ENCODE data around the gene SMARCAD1. TPM values are rescaled to one million over a fixed set of nuclear protein-coding genes. Genes with fewer than 3 reads are reported as not detected.

The SMARCAD1 gene
- total RNA-seq, 1 donor from 2014 or later, result 38.9 TPM

- H3K27me3 Mint-ChIP-seq (ENCODE audit: low read depth), result no peaks in the 10 kb centered on the region
- H3K4me1 Mint-ChIP-seq (ENCODE audit: low read depth), result no peaks in the 10 kb centered on the region
- peaks cover 64% of the 10 kb centered on the region for H3K36me3 Mint-ChIP-seq (ENCODE audit: low read depth)
- H3K4me3 Mint-ChIP-seq (ENCODE audit: low read depth), result no peak overlapping the region
- H3K27ac Mint-ChIP-seq, result no peak overlapping the region
- intact Hi-C loops (cut with micrococcal nuclease), result no loop called here
- no peak for DNase-seq (ENCODE audit: low spot score)
- H3K9me3 Mint-ChIP-seq, result no peaks in the 10 kb centered on the region
Measured at GRCh38 chr4:94240384-94240783, 32.7 kb downstream of the SMARCAD1 start.

- no peaks in the 10 kb centered on the region for H3K9me3 Mint-ChIP-seq
- DNase-seq (ENCODE audit: low spot score), result no peak
- H3K36me3 Mint-ChIP-seq (ENCODE audit: low read depth), result peaks cover 63% of the 10 kb centered on the region
- peaks cover 2% of the 10 kb centered on the region for H3K4me1 Mint-ChIP-seq (ENCODE audit: low read depth)
- H3K4me3 Mint-ChIP-seq (ENCODE audit: low read depth), result no peak overlapping the region
- H3K27me3 Mint-ChIP-seq (ENCODE audit: low read depth), result no peaks in the 10 kb centered on the region
- no peak overlapping the region for H3K27ac Mint-ChIP-seq
- intact Hi-C loops (cut with micrococcal nuclease), result no loop called here
Measured at GRCh38 chr4:94244087-94244828, 36.6 kb downstream of the SMARCAD1 start.

GRCh38 chr4:94244829-94245185 lies 37.1 kb downstream of the SMARCAD1 start:
- DNase-seq (ENCODE audit: low spot score), result no peak
- Mint-ChIP-seq H3K4me1 (ENCODE audit: low read depth) (peaks cover 2% of the 10 kb centered on the region), H3K4me3 (ENCODE audit: low read depth) (no peak overlapping the region), H3K27me3 (ENCODE audit: low read depth) (no peaks in the 10 kb centered on the region), H3K9me3 (no peaks in the 10 kb centered on the region), H3K27ac (no peak overlapping the region), H3K36me3 (ENCODE audit: low read depth) (peaks cover 67% of the 10 kb centered on the region)
- intact Hi-C loops (cut with micrococcal nuclease), result no loop called here

GRCh38 chr4:94251094-94251493 lies 43.4 kb downstream of the SMARCAD1 start:
- no peak overlapping the region for H3K4me3 Mint-ChIP-seq (ENCODE audit: low read depth)
- peaks cover 8% of the 10 kb centered on the region for H3K4me1 Mint-ChIP-seq (ENCODE audit: low read depth)
- H3K27me3 Mint-ChIP-seq (ENCODE audit: low read depth), result no peaks in the 10 kb centered on the region
- intact Hi-C loops (cut with micrococcal nuclease), result loop anchor here (5.0 kb wide), 1 partner anchor 44 kb away; the partner anchor contains the start of gene SMARCAD1
- peaks cover 52% of the 10 kb centered on the region for H3K36me3 Mint-ChIP-seq (ENCODE audit: low read depth)
- peak overlapping the region; percentile 15 for H3K27ac Mint-ChIP-seq
- DNase-seq (ENCODE audit: low spot score), result no peak
- no peaks in the 10 kb centered on the region for H3K9me3 Mint-ChIP-seq

GRCh38 chr4:94253036-94253435 lies 45.4 kb downstream of the SMARCAD1 start:
- no peak for DNase-seq (ENCODE audit: low spot score)
- Mint-ChIP-seq H3K9me3 (no peaks in the 10 kb centered on the region), H3K4me1 (ENCODE audit: low read depth) (peaks cover 9% of the 10 kb centered on the region), H3K27ac (no peak overlapping the region), H3K36me3 (ENCODE audit: low read depth) (peaks cover 47% of the 10 kb centered on the region), H3K27me3 (ENCODE audit: low read depth) (no peaks in the 10 kb centered on the region), H3K4me3 (ENCODE audit: low read depth) (no peak overlapping the region)
- intact Hi-C loops (cut with micrococcal nuclease), result loop anchor here (5.0 kb wide), 1 partner anchor 46 kb away; the partner anchor contains the start of gene SMARCAD1

GRCh38 chr4:94256144-94256783 lies 48.6 kb downstream of the SMARCAD1 start:
- H3K27me3 Mint-ChIP-seq (ENCODE audit: low read depth), result no peaks in the 10 kb centered on the region
- H3K9me3 Mint-ChIP-seq, result no peaks in the 10 kb centered on the region
- intact Hi-C loops (cut with micrococcal nuclease), result loop anchor here (5.0 kb wide), 1 partner anchor 464 kb away; no protein-coding TSS in a partner anchor
- peaks cover 45% of the 10 kb centered on the region for H3K36me3 Mint-ChIP-seq (ENCODE audit: low read depth)
- peaks cover 4% of the 10 kb centered on the region for H3K4me1 Mint-ChIP-seq (ENCODE audit: low read depth)
- H3K27ac Mint-ChIP-seq, result no peak overlapping the region
- no peak overlapping the region for H3K4me3 Mint-ChIP-seq (ENCODE audit: low read depth)
- DNase-seq (ENCODE audit: low spot score), result no peak

GRCh38 chr4:94256828-94257227 lies 49.2 kb downstream of the SMARCAD1 start:
- no peak overlapping the region for H3K4me3 Mint-ChIP-seq (ENCODE audit: low read depth)
- no peak for DNase-seq (ENCODE audit: low spot score)
- H3K9me3 Mint-ChIP-seq, result no peaks in the 10 kb centered on the region
- no peaks in the 10 kb centered on the region for H3K27me3 Mint-ChIP-seq (ENCODE audit: low read depth)
- intact Hi-C loops (cut with micrococcal nuclease), result loop anchor here (5.0 kb wide), 1 partner anchor 465 kb away; no protein-coding TSS in a partner anchor
- H3K27ac Mint-ChIP-seq, result no peak overlapping the region
- H3K4me1 Mint-ChIP-seq (ENCODE audit: low read depth), result peaks cover 4% of the 10 kb centered on the region
- H3K36me3 Mint-ChIP-seq (ENCODE audit: low read depth), result peaks cover 43% of the 10 kb centered on the region

GRCh38 chr4:94262163-94263016 lies 54.7 kb downstream of the SMARCAD1 start:
- Mint-ChIP-seq H3K4me3 (ENCODE audit: low read depth) (no peak overlapping the region), H3K9me3 (no peaks in the 10 kb centered on the region), H3K36me3 (ENCODE audit: low read depth) (peaks cover 35% of the 10 kb centered on the region), H3K4me1 (ENCODE audit: low read depth) (peaks cover 7% of the 10 kb centered on the region), H3K27ac (no peak overlapping the region), H3K27me3 (ENCODE audit: low read depth) (no peaks in the 10 kb centered on the region)
- intact Hi-C loops (cut with micrococcal nuclease), result no loop called here
- DNase-seq (ENCODE audit: low spot score), result no peak

- no peak for DNase-seq (ENCODE audit: low spot score)
- Mint-ChIP-seq H3K4me1 (ENCODE audit: low read depth) (peaks cover 14% of the 10 kb centered on the region), H3K27me3 (ENCODE audit: low read depth) (no peaks in the 10 kb centered on the region), H3K27ac (no peak overlapping the region), H3K4me3 (ENCODE audit: low read depth) (no peak overlapping the region), H3K9me3 (no peaks in the 10 kb centered on the region), H3K36me3 (ENCODE audit: low read depth) (peaks cover 37% of the 10 kb centered on the region)
- intact Hi-C loops (cut with micrococcal nuclease), result no loop called here
Measured at GRCh38 chr4:94267037-94267436, 59.4 kb downstream of the SMARCAD1 start.

GRCh38 chr4:94271248-94271647 lies 63.6 kb downstream of the SMARCAD1 start:
- no peaks in the 10 kb centered on the region for H3K9me3 Mint-ChIP-seq
- DNase-seq (ENCODE audit: low spot score), result no peak
- intact Hi-C loops (cut with micrococcal nuclease), result no loop called here
- H3K27me3 Mint-ChIP-seq (ENCODE audit: low read depth), result no peaks in the 10 kb centered on the region
- no peak overlapping the region for H3K4me3 Mint-ChIP-seq (ENCODE audit: low read depth)
- H3K27ac Mint-ChIP-seq, result peak overlapping the region; percentile 2
- H3K36me3 Mint-ChIP-seq (ENCODE audit: low read depth), result peaks cover 34% of the 10 kb centered on the region
- H3K4me1 Mint-ChIP-seq (ENCODE audit: low read depth), result peaks cover 10% of the 10 kb centered on the region

- intact Hi-C loops (cut with micrococcal nuclease), result no loop called here
- Mint-ChIP-seq H3K4me3 (ENCODE audit: low read depth) (no peak overlapping the region), H3K27ac (no peak overlapping the region), H3K36me3 (ENCODE audit: low read depth) (peaks cover 51% of the 10 kb centered on the region), H3K27me3 (ENCODE audit: low read depth) (no peaks in the 10 kb centered on the region), H3K4me1 (ENCODE audit: low read depth) (peaks cover 9% of the 10 kb centered on the region), H3K9me3 (no peaks in the 10 kb centered on the region)
- DNase-seq (ENCODE audit: low spot score), result no peak
Measured at GRCh38 chr4:94274912-94275311, 67.2 kb downstream of the SMARCAD1 start.

GRCh38 chr4:94276204-94276603 lies 68.5 kb downstream of the SMARCAD1 start:
- intact Hi-C loops (cut with micrococcal nuclease), result no loop called here
- Mint-ChIP-seq H3K9me3 (no peaks in the 10 kb centered on the region), H3K36me3 (ENCODE audit: low read depth) (peaks cover 50% of the 10 kb centered on the region), H3K4me3 (ENCODE audit: low read depth) (no peak overlapping the region), H3K27me3 (ENCODE audit: low read depth) (no peaks in the 10 kb centered on the region), H3K4me1 (ENCODE audit: low read depth) (peaks cover 2% of the 10 kb centered on the region), H3K27ac (no peak overlapping the region)
- no peak for DNase-seq (ENCODE audit: low spot score)
